SK-N-SH treated with all-trans-retinoic acid at 6 μM for 48 hours (cell line): Measurements from ENCODE around the gene UNKL.

ENCODE experiments used
- ATAC-seq: fragments of 200-7000 bp; cut with Tn5 transposase; 3 replicates; pipeline ENCODE4 v1.9.1; 2020; ENCODE audit warnings: mild to moderate bottlenecking, moderate library complexity
- ARNTL ChIP-seq: fragments of 450-650 bp; formaldehyde crosslinking; IDR thresholded peaks from 2 replicates; pipeline ENCODE4 v1.5.0; 2020; ENCODE audit warnings: low read depth, mild to moderate bottlenecking, moderate library complexity, borderline replicate concordance
- BACH2 ChIP-seq: fragments of 250-450 bp; sonication (Bioruptor Pico); IDR thresholded peaks from 2 replicates; pipeline ENCODE4 v1.9.0; 2021; ENCODE audit warnings: mild to moderate bottlenecking, borderline replicate concordance
- CREB5 ChIP-seq: fragments of 250-450 bp; sonication (Bioruptor Pico); IDR thresholded peaks from 2 replicates; pipeline ENCODE4 v1.5.1; 2020; ENCODE audit warnings: low read depth, mild to moderate bottlenecking, moderate library complexity
- CSDC2 ChIP-seq: fragments of 250-450 bp; sonication (Bioruptor Pico); IDR thresholded peaks from 2 replicates; pipeline ENCODE4 v1.5.0; 2020; ENCODE audit warnings: mild to moderate bottlenecking, moderate library complexity
- CSRNP3 ChIP-seq: fragments of 250-450 bp; sonication (Bioruptor Pico); IDR thresholded peaks from 2 replicates; pipeline ENCODE4 v1.5.1; 2021; ENCODE audit warnings: mild to moderate bottlenecking, moderate library complexity
- ESRRG ChIP-seq: fragments of 250-450 bp; sonication (Bioruptor Pico); IDR thresholded peaks from 2 replicates; pipeline ENCODE4 v1.6.1; 2021; ENCODE audit warnings: mild to moderate bottlenecking
- GLIS3 ChIP-seq: fragments of 250-450 bp; sonication (Bioruptor Pico); IDR thresholded peaks from 2 replicates; pipeline ENCODE4 v1.5.0; 2020; ENCODE audit warnings: mild to moderate bottlenecking, moderate library complexity
- ISL1 ChIP-seq: fragments of 250-450 bp; sonication (Bioruptor Pico); IDR thresholded peaks from 2 replicates; pipeline ENCODE4 v2.1.2; 2022; ENCODE audit warnings: mild to moderate bottlenecking, moderate library complexity
- PATZ1 ChIP-seq: fragments of 250-450 bp; sonication (Bioruptor Pico); IDR thresholded peaks from 2 replicates; pipeline ENCODE4 v1.8.0; 2020; ENCODE audit warnings: mild to moderate bottlenecking, moderate library complexity, borderline replicate concordance
- POU6F1 ChIP-seq: fragments of 250-450 bp; sonication (Bioruptor Pico); IDR thresholded peaks from 2 replicates; pipeline ENCODE4 v1.8.0; 2021; ENCODE audit warnings: low read depth, mild to moderate bottlenecking, moderate library complexity, borderline replicate concordance
- RARB ChIP-seq: fragments of 250-450 bp; sonication (Bioruptor Pico); IDR thresholded peaks from 2 replicates; pipeline ENCODE4 v1.8.0; 2021; ENCODE audit warnings: mild to moderate bottlenecking, moderate library complexity
- SNAI2 ChIP-seq: fragments of 250-450 bp; sonication (Bioruptor Pico); IDR thresholded peaks from 2 replicates; pipeline ENCODE4 v1.5.0; 2020; ENCODE audit warnings: mild to moderate bottlenecking, moderate library complexity
- TOX ChIP-seq: fragments of 250-450 bp; sonication (Bioruptor Pico); IDR thresholded peaks from 2 replicates; pipeline ENCODE4 v1.8.0; 2021; ENCODE audit warnings: mild to moderate bottlenecking, moderate library complexity, borderline replicate concordance
- TSHZ2 ChIP-seq: fragments of 250-450 bp; sonication (Bioruptor Pico); IDR thresholded peaks from 2 replicates; pipeline ENCODE4 v1.5.0; 2020; ENCODE audit warnings: mild to moderate bottlenecking, moderate library complexity
- ZC3H10 ChIP-seq: fragments of 250-450 bp; sonication (Bioruptor Pico); IDR thresholded peaks from 2 replicates; pipeline ENCODE4 v1.5.1; 2021; ENCODE audit warnings: mild to moderate bottlenecking, moderate library complexity
- ZFP3 ChIP-seq: fragments of 250-450 bp; sonication (Bioruptor Pico); IDR thresholded peaks from 2 replicates; pipeline ENCODE4 v1.5.0; 2020; ENCODE audit warnings: mild to moderate bottlenecking, moderate library complexity
- ZFP30 ChIP-seq: fragments of 450-650 bp; formaldehyde crosslinking; IDR thresholded peaks from 2 replicates; pipeline ENCODE4 v1.5.0; 2022; ENCODE audit warnings: mild to moderate bottlenecking, moderate library complexity
- ZNF565 ChIP-seq: fragments of 450-650 bp; formaldehyde crosslinking; conservative IDR thresholded peaks from 2 replicates; pipeline ENCODE4 v1.5.0; 2020; ENCODE audit warnings: low read depth, mild to moderate bottlenecking, moderate library complexity
- ZNF70 ChIP-seq: fragments of 450-650 bp; formaldehyde crosslinking; IDR thresholded peaks from 2 replicates; pipeline ENCODE4 v1.5.0; 2020; ENCODE audit warnings: mild to moderate bottlenecking, moderate library complexity
- ZNF8 ChIP-seq: fragments of 450-650 bp; formaldehyde crosslinking; IDR thresholded peaks from 2 replicates; pipeline ENCODE4 v1.5.0; 2020; ENCODE audit warnings: mild to moderate bottlenecking, moderate library complexity

The UNKL gene

GRCh38 chr16:1331712-1332617 is 82.5 kb downstream of the UNKL start (continued):
- TF ChIP-seq PATZ1 (CRISPR knock-in tag) (no peak), GLIS3 (CRISPR knock-in tag) (no peak), RARB (CRISPR knock-in tag) (no peak), ZNF565 (CRISPR knock-in tag) (no peak), ISL1 (CRISPR knock-in tag) (no peak), ARNTL (CRISPR knock-in tag) (no peak), TSHZ2 (CRISPR knock-in tag) (no peak), ZNF70 (CRISPR knock-in tag) (no peak), ZFP3 (CRISPR knock-in tag) (no peak)
- TF ChIP-seq, all 23 proteins: peak for 0

- TF ChIP-seq BACH2 (CRISPR knock-in tag) (no peak), ZC3H10 (CRISPR knock-in tag) (no peak), TSHZ2 (CRISPR knock-in tag) (no peak), ARNTL (CRISPR knock-in tag) (no peak), ZFP3 (CRISPR knock-in tag) (no peak), ISL1 (CRISPR knock-in tag) (no peak), RARB (CRISPR knock-in tag) (no peak), ESRRG (CRISPR knock-in tag) (no peak), ZNF8 (no peak), CREB5 (CRISPR knock-in tag) (no peak), POU6F1 (no peak), CSDC2 (CRISPR knock-in tag) (no peak), ZFP30 (CRISPR knock-in tag) (no peak), ZNF70 (CRISPR knock-in tag) (no peak), ZNF565 (CRISPR knock-in tag) (no peak), CSRNP3 (CRISPR knock-in tag) (no peak), TOX (CRISPR knock-in tag) (no peak), GLIS3 (CRISPR knock-in tag) (no peak), SNAI2 (no peak), PATZ1 (CRISPR knock-in tag) (no peak)
- TF ChIP-seq, all 23 proteins: peak for 0
- ATAC-seq, result no peak
These were observed 83.4 kb downstream of the UNKL start for GRCh38 chr16:1330931-1331711.
